ENCODE data around the gene SLC9A2.

Gene SLC9A2

DNA sequence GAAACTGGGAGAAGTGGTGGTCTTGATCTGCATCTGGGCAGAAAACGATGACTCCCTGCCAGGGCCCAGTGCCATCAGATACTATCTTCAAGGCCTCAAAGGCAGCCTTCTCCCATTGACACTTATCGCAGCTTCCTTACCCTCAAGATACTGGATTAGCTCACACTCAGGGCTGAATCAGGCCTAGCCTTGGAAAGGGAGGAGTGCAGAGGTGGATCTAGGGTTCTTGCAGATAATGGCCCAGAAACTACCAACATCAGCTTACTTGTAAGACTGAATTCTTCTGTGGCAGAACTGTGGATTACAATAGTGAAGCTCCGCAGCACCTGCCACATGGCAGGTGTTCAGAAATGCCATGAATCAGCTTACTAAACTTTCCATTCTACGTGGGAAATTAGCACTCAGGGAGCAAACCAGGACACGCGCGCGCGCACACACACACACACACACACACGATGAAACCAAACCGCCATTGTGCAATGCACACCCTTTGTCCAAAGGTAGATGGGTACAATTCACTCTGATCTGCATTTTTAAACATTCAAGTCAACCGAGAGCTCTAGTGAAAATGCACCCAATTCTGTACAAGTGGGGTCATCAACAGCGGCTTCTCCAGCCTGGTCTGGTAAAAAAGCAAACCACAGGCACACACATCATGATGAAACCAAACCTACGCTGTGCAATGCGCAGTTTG lies 116.2 kb downstream of the SLC9A2 start:
- no peak for DNase-seq

GRCh38 chr2:102736110-102736409 lies 116.7 kb downstream of the SLC9A2 start:
- DNase-seq, result no peak

DNA sequence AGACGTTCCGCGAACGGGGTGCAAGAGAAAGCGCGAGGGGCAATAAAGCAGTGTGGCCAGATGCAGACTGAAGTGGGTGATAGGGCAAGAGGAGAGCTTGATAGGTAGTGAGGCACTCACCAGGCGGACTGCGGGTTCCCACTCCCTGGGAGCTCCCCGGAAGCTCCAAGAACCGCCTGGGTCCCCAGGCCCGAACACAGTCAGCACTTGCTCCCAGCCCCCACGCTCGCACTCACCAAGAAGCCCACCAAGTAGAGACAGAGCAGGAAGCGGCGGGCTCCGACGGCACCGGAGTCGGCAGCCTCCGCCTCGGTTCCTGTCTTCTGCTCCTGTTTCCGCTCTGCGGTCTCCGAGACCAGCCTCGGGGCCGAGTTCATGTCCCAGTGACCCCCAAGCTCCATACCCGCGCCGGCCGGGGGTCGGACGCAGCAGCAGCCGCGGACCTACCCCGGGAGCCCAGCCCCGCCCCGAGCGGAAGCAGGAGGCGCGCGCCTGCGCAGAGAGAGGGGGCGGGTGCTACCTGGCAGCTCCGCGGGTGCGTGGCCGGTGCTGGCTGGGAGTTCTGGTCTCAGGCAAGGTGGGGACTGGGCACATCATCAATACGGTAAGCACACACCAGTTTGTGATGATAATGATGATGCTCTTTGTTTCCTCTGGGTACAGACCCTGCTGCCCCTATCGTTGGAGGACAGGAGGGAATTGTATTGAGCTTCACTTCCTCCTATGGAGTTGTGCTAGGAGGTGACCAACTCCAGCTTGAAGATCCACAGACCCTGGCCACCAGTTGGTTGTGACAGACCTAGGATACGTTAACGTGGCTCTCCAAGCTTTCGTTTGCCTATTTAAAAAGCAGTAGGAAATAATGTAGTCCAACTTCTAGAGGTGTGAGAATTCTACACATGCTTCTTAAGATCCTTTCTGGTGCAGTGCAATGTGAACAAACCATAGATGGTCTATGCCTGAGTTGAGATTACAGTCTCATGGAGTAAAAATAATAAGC lies 117.4 kb downstream of the SLC9A2 start:
- DNase-seq, result peak; percentile 66 to 83 (median 76)

GRCh38 chr2:102737431-102737830 lies 118.1 kb downstream of the SLC9A2 start:
- DNase-seq, result no peak

DNA sequence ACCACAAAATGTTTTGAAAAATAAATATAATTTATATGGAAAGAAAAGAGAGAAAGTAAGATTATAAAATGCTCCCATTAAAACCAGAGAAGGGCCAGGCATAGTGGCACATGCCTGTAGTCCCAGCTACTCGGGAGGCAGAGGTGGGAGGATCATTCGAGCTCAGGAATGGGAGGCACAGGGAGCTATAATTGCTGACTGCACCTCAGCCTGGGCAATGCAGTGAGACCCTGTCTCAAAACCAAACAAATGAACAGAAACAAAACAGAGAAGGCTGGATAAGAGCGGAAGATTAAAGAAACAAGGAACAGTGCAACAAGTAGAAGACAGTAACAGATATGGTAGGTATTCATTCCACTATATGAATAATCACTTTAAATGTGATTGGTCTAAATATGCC lies 123.9 kb downstream of the SLC9A2 start:
- DNase-seq, result no peak

- DNase-seq, result no peak
Measured at GRCh38 chr2:102748107-102748506, 128.8 kb downstream of the SLC9A2 start.

DNA sequence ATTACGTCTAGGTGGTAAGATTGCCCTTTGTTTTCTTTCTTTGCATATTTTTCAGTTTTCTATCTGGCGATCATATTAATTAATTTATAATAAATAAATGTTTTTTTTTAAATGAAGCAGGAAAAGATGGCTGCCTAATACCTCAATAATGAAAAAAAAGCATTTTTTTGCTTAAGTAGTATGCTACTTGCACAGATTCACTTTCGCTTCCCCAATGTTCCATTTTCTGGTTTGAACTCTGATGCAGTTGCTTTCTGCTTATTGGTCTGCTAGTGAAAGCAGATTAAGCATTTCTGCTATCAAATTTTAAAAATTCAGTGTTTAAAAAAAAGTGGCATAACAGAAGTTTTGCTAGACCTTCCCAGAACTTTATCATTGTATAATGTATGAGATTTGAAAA lies 130.6 kb downstream of the SLC9A2 start:
- DNase-seq, result no peak

DNA sequence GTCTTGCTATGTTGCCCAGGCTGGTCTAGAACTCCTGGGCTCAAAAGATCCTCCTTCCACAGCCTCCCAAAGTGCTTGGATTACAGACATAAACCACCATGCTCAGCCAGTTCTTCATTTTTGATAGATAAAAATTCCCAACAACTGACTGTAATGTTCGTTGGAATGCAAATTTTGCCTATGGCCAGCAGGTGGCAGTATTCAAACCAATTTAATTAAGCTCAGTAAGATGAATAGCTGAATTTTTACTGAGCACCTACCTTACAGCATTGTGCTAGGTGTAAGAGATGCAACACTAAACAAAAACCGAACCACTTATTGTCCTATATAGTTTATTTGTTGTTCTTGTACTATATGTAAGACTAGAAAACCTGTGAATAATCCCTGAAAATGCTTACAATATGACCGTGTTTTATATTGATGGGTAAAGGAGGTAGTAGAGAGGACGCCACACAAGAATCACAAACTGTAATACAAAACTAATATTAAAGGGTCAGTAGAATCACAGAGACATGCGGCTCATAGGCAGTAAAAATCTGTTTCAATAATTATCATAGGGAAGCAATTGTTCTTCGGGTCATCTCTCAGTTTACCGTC lies 134.3 kb downstream of the SLC9A2 start:
- DNase-seq, result peak in 3 of 6 experiments; percentile 13 to 31 (median 28)

GRCh38 chr2:102754456-102755145 lies 135.2 kb downstream of the SLC9A2 start:
- DNase-seq, result no peak

- DNase-seq, result no peak
Measured at GRCh38 chr2:102755284-102755683, 135.9 kb downstream of the SLC9A2 start.

DNA sequence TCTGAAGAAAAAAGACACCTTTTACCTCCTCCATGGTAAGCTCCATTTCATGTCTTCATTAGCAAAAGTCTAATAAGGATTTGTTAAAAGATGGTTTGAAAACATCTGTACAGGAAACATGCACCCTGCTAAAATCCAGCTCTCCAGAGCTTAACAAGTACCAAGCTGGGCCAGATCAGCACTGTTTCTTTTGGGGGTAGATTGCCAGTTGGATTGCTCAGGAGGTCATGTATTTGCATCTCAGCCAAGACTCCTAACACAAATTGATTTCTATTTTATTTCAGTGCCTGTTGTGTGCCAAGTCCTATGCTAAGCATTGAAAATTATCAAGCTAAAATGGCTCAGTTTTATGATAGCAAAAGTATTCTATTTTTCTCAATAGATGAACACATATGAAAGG lies 139.1 kb downstream of the SLC9A2 start:
- no peak for DNase-seq

Measured in stimulated activated naive CD4-positive, alpha-beta T cell (primary cell).